DMS114 treated with DMSO at 0.1 percent for 48 hours (cell line): ENCODE measurements around the gene ZP1.

Experiments
- DNase-seq: peaks from one replicate; lab custom pipeline; 2025; ENCODE audit not compliant: unreplicated experiment; lab: John Stamatoyannopoulos, UW

Gene ZP1

DNA sequence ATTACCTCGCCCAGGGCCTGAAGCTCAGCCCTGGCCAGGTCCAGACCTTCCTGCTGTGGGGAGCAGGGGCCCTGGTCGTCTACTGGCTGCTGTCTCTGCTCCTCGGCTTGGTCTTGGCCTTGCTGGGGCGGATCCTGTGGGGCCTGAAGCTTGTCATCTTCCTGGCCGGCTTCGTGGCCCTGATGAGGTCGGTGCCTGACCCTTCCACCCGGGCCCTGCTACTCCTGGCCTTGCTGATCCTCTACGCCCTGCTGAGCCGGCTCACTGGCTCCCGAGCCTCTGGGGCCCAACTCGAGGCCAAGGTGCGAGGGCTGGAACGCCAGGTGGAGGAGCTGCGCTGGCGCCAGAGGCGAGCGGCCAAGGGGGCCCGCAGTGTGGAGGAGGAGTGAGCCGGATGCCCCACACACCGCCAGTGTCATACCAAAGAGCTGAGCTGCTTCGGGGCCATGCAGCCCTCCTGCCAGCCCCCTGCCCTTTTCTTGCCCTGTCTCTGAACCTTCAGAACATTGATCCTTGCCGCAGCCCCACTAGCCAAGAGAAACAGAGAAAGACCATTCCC is 54.5 kb downstream of the ZP1 start:
- DNase-seq, result no peak

DNA sequence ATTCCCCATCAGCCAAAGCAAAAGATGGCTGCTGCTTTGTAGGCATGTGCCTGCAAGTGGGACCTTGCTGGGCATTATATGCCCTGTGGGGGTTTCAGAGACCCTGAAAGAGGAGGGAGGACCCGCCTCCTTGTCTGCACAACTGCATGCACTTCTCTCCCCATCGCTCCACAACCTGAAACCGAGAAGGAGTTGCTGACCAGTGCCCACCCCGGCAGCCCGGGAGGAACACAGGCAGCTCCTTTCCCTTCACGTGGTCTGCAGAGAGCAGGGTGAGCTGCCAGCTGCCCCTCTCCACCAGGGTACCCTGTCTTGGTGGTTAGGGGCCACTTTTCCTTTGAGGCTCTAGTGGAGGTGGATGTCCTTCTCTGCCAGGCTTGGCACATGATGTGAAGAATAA is 55.6 kb downstream of the ZP1 start:
- DNase-seq, result no peak

DNA sequence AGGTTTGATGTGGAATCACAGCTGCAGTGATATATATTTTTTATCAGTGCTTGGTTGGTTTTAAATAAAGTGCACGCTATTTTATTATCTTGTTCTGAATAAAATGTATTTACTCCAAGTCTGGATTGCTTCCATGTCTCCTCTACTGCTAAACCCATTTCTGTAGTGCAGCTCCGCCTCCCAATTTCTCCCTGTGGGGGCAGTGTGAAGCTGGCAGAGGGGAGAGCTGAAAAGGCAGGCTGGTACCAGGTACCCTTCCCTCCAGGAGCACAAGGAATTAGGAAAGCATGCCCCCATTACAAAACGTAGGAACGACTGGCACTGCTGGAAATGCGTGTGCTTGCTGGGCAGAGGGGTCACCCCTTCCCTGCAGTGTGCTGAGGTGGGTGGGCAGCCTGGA is 56.0 kb downstream of the ZP1 start:
- no peak for DNase-seq

DNA sequence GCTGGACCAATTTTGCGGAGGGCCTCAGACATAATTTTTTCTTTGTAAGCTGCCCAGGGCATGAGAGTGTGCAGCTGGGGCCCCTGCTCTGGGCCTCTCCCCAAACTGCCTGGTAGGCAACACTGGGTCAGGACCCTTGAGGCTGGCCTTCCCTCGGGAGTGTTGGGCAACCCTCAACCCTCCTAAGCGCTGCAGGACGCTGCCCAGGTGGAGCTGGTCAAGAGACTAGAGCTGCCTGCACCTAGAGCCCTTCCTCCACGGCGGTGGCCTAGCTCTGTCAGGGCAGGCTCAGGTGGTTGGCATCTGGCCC is 56.4 kb downstream of the ZP1 start:
- no peak for DNase-seq

DNA sequence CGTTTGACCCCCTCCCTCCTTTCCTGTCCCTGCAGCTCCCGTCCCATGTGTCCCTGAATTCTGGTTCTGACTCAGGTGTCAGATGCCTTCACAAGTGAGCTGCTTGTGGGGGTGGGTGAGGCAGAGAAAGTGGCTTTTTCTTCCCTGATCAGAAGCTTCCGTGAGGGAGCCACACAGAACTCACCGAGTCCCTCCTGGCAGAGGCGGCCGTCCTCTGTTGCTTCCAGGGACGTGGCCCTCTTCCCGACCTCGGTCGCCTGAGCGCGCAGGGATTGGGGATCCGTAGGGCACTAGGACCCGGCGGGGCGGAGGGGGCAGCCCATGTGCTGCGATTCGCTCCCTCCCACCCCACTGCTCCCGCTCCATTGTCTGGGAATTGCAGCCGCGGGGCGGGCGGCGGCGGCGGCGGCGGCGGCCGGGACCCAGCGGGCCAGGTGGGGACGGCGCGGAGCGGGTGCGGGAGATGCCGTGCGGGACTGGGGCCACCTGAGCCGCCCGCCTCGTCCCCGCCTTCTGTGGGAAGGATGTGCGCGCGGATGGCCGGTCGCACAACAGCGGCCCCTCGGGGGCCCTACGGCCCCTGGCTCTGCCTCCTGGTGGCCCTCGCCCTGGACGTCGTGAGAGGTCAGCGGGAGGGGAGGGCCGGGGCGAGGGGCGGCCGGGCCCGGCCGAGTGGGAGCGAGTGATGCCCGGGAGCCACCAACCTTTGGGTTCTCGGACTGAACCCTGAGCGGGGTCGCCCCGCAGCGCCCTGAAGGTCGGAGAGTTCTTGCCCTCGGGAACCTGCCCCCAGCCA is 57.0 kb downstream of the ZP1 start, which contains the start of gene TMEM132A:
Gene TMEM132A (plus strand): TSS at position 351 of the 796 bp plus-strand sequence. CDS start 174 bp downstream, at position 525.
- peak; percentile 63 for DNase-seq
